CD4-positive, alpha-beta T cell (primary cell): Measurements from ENCODE around the gene EDEM2. TPM values are rescaled to one million over a fixed set of nuclear protein-coding genes. Genes with fewer than 3 reads are reported as not detected.

Experiments used
- ATAC-seq: fragments of 200-7000 bp; cut with Tn5 transposase; one replicate; pipeline ENCODE4 v1.10.0; 2022; ENCODE audit warnings: mild to moderate bottlenecking; ENCODE audit not compliant: poor library complexity
- CTCF ChIA-PET: fragments of 350-600 bp; sonication (Branson Sonifier 250); formaldehyde crosslinking; loops from one replicate; lab custom pipeline; 2021; ENCODE audit warnings: antibody characterized with exemption, inconsistent platforms; lab: Charles Lee
- POLR2A ChIA-PET: fragments of 350-600 bp; sonication (Branson Sonifier 250); formaldehyde crosslinking; loops from one replicate; lab custom pipeline; 2021; ENCODE audit warnings: antibody characterized with exemption, inconsistent platforms; lab: Charles Lee
- DNase-seq, 14 experiments: peaks; one replicate each; pipeline ENCODE4 v3.0.0-alpha.2; 2013 to 2020; ENCODE audit warnings: mixed read lengths in 2 of 14
- H3K27ac ChIP-seq, 2 donors: one replicate each; pipeline versions ENCODE4 v1.5.1 to v1.7.0; 2013; ENCODE audit warnings: low read length in 2 of 2, low read depth in 1 of 2, mild to moderate bottlenecking in 1 of 2
- H3K27me3 ChIP-seq, 2 experiments: 1 replicate in 1 of 2; 2 replicates in 1 of 2; pipeline versions ENCODE4 v1.6.1 to v1.7.0; 2013; ENCODE audit warnings: low read length in 2 of 2, control low read depth in 1 of 2, mild to moderate bottlenecking in 1 of 2, moderate library complexity in 1 of 2; ENCODE audit not compliant: insufficient read depth in 2 of 2, control insufficient read depth in 1 of 2
- H3K36me3 ChIP-seq: one replicate; pipeline ENCODE4 v1.6.1; 2013; ENCODE audit warnings: low read length, control low read depth; ENCODE audit not compliant: insufficient read depth
- H3K4me1 ChIP-seq: one replicate; pipeline ENCODE4 v1.6.1; 2013; ENCODE audit warnings: low read length, control low read depth; ENCODE audit not compliant: insufficient read depth
- H3K4me3 ChIP-seq: one replicate; pipeline ENCODE4 v1.5.1; 2013; ENCODE audit warnings: mild to moderate bottlenecking, low read length, moderate library complexity
- H3K9me3 ChIP-seq, 2 experiments: 1 replicate in 1 of 2; 2 replicates in 1 of 2; pipeline versions ENCODE4 v1.6.1 to v1.7.0; 2013; ENCODE audit warnings: low read length in 2 of 2, mild to moderate bottlenecking in 2 of 2, control low read depth in 1 of 2, moderate library complexity in 1 of 2; ENCODE audit not compliant: control insufficient read depth in 1 of 2, insufficient read depth in 1 of 2
- H3K27ac Mint-ChIP-seq: one replicate; pipeline ENCODE4 v1.8.0; 2020; ENCODE audit warnings: mixed read lengths
- H3K27me3 Mint-ChIP-seq: one replicate; pipeline ENCODE4 v1.8.0; 2021; ENCODE audit warnings: mixed read lengths
- H3K36me3 Mint-ChIP-seq: one replicate; pipeline ENCODE4 v1.8.0; 2021; ENCODE audit warnings: low read depth, mixed read lengths
- H3K4me1 Mint-ChIP-seq: one replicate; pipeline ENCODE4 v1.8.0; 2021; ENCODE audit warnings: low read depth, mixed read lengths
- H3K4me3 Mint-ChIP-seq: one replicate; pipeline ENCODE4 v1.8.0; 2020; ENCODE audit warnings: mild to moderate bottlenecking, mixed read lengths
- H3K9me3 Mint-ChIP-seq: one replicate; pipeline ENCODE4 v1.8.0; 2020; ENCODE audit warnings: mixed read lengths
- intact Hi-C, 2 experiments: fragments of 100-400 bp; cut with DNase I in 1 of 2; cut with micrococcal nuclease in 1 of 2; formaldehyde crosslinking; loops; one replicate each; pipeline versions ENCODE4 v1.15.1 to v1.9.0; 2023 to 2025; cut with DNase I, micrococcal nuclease
- total RNA-seq, 174 experiments: library from RNA in 2 of 174; stranded (reverse) in 2 of 174; gene quantifications; one replicate each; pipeline ENCODE4 v1.2.3 and lab custom pipeline; 2021 to 2026
- TF ChIP-seq, protein P1 (sequence below): fragments of 200-600 bp; IDR thresholded peaks from one replicate; pipeline ENCODE4 v1.8.0; 2022; ENCODE audit warnings: antibody characterized with exemption, mild to moderate bottlenecking

EDEM2 gene
- total RNA-seq, 2 experiments from 2014 or later = 12.2 to 12.6 TPM

DNA sequence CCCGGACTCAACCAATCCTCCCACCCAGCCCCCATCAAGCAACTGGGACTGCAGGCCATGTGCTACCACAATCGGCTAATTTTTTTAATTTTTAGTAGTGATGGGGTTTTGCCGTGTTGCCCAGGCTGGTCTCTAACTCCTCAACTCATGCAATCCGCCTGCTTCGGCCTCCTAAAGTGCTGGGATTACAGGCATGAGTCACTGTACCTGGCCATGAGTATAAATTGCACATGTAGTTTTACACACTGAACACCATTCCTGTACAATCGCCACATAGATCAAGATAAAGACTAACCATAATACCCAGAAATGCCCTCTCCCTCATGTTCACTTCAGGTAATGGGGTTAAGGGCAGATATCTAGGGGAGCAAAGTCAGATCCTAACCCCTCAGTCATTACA, 80.9 kb downstream of the EDEM2 start:
- H3K27ac Mint-ChIP-seq = no peak overlapping the region
- Histone ChIP-seq H3K36me3 (peaks cover 31% of the 10 kb centered on the region), H3K9me3 (no peaks in the 10 kb centered on the region), H3K27me3 (no peaks in the 10 kb centered on the region), H3K4me1 (peaks cover 11% of the 10 kb centered on the region), H3K4me3 (no peak overlapping the region), H3K27ac (no peak overlapping the region)
- CTCF ChIA-PET = interaction anchor here (1.3 kb wide), 1 partner anchor 30 kb away, joined by 4 read pairs; no protein-coding TSS in a partner anchor
- DNase-seq (no peak), ATAC-seq (no peak)
- H3K36me3 Mint-ChIP-seq = peaks cover 80% of the 10 kb centered on the region
- no peaks in the 10 kb centered on the region for H3K27me3 Mint-ChIP-seq
- no peak overlapping the region for H3K4me3 Mint-ChIP-seq
- H3K9me3 Mint-ChIP-seq = no peaks in the 10 kb centered on the region
- intact Hi-C loops = no loop called here
- peaks cover 71% of the 10 kb centered on the region for H3K4me1 Mint-ChIP-seq
- POLR2A ChIA-PET = no interaction called here
- TF ChIP-seq, protein P1, sequence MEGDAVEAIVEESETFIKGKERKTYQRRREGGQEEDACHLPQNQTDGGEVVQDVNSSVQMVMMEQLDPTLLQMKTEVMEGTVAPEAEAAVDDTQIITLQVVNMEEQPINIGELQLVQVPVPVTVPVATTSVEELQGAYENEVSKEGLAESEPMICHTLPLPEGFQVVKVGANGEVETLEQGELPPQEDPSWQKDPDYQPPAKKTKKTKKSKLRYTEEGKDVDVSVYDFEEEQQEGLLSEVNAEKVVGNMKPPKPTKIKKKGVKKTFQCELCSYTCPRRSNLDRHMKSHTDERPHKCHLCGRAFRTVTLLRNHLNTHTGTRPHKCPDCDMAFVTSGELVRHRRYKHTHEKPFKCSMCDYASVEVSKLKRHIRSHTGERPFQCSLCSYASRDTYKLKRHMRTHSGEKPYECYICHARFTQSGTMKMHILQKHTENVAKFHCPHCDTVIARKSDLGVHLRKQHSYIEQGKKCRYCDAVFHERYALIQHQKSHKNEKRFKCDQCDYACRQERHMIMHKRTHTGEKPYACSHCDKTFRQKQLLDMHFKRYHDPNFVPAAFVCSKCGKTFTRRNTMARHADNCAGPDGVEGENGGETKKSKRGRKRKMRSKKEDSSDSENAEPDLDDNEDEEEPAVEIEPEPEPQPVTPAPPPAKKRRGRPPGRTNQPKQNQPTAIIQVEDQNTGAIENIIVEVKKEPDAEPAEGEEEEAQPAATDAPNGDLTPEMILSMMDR = no peak

Other genes starting within 250 kb of the EDEM2 start
- 10 to 100 TPM; 24.3 to 24.7 TPM for gene GSS, start 191.5 kb downstream of the EDEM2 start, total RNA-seq
- gene MYH7B, start 191.5 kb downstream of the EDEM2 start, total RNA-seq = under 1 TPM; 0.53 to 0.58 TPM
- gene TRPC4AP, start 54.5 kb downstream of the EDEM2 start, total RNA-seq = 10 to 100 TPM; 56.3 to 60.6 TPM
- gene PROCR, start 24.7 kb upstream of the EDEM2 start, total RNA-seq = under 1 TPM; 0.33 to 0.61 TPM
- gene MMP24, start 79.4 kb upstream of the EDEM2 start, total RNA-seq = not detected
- gene MMP24OS, start 130.8 kb upstream of the EDEM2 start, total RNA-seq = 10 to 100 TPM; 71.8 to 74.8 TPM
- gene EIF6, start 137.4 kb upstream of the EDEM2 start, total RNA-seq = 10 to 100 TPM; 24.9 to 25.8 TPM
- gene FAM83C, start 145.1 kb upstream of the EDEM2 start, total RNA-seq = not detected